ENCODE results near the gene ZBED5.
"Not testable (repeated sequence)": the region's sequence is repeated elsewhere in the genome, so short reads cannot be mapped to it uniquely, and the experiment has no call there.

The ZBED5 gene

GRCh38 chr11:10857709-10858438 lies at the start of gene ZBED5:
Gene ZBED5, minus strand, starts transcription at chr11:10858053. Its CDS starts 3,108 bp downstream, at chr11:10854945.
- peak; percentile 99 for DNase-seq

GRCh38 chr11:10906521-10906920 lies 48.7 kb upstream of the ZBED5 start:
- DNase-seq, result no peak

- DNase-seq, result no peak
Observed at GRCh38 chr11:10902301-10903063, 44.6 kb upstream of the ZBED5 start.

GRCh38 chr11:10900681-10901415 lies 43.0 kb upstream of the ZBED5 start:
- DNase-seq, result no peak

GRCh38 chr11:10899121-10899830 lies 41.4 kb upstream of the ZBED5 start:
- no peak for DNase-seq

GRCh38 chr11:10898763-10899025 lies 40.8 kb upstream of the ZBED5 start:
- no peak for DNase-seq

- no peak for DNase-seq
Observed at GRCh38 chr11:10898003-10898762, 40.3 kb upstream of the ZBED5 start.

- no peak for DNase-seq
Observed at GRCh38 chr11:10897150-10897549, 39.3 kb upstream of the ZBED5 start.

GRCh38 chr11:10896493-10896892 lies 38.6 kb upstream of the ZBED5 start:
- DNase-seq, result no peak

GRCh38 chr11:10895285-10895684 lies 37.4 kb upstream of the ZBED5 start:
- DNase-seq, result no peak

- DNase-seq, result no peak
Observed at GRCh38 chr11:10894666-10895065, 36.8 kb upstream of the ZBED5 start.

GRCh38 chr11:10893714-10894151 lies 35.9 kb upstream of the ZBED5 start:
- no peak for DNase-seq

- no peak for DNase-seq
Observed at GRCh38 chr11:10892250-10892649, 34.4 kb upstream of the ZBED5 start.

GRCh38 chr11:10891151-10891720 lies 33.4 kb upstream of the ZBED5 start:
- no peak for DNase-seq

- not testable (repeated sequence) for DNase-seq
Observed at GRCh38 chr11:10890083-10890482, 32.2 kb upstream of the ZBED5 start.

GRCh38 chr11:10887307-10887706 lies 29.5 kb upstream of the ZBED5 start:
- DNase-seq, result no peak

- DNase-seq, result no peak
Observed at GRCh38 chr11:10886652-10887250, 28.9 kb upstream of the ZBED5 start.

GRCh38 chr11:10885703-10886363 lies 28.0 kb upstream of the ZBED5 start:
- peak; percentile 48 for DNase-seq

- not testable (repeated sequence) for DNase-seq
Observed at GRCh38 chr11:10884292-10884691, 26.4 kb upstream of the ZBED5 start.

- DNase-seq, result no peak
Observed at GRCh38 chr11:10881892-10882291, 24.0 kb upstream of the ZBED5 start.
